NCI-H2196 treated with DMSO at 0.1 percent for 48 hours (cell line): ENCODE measurements around the gene IGSF9.

Experiments used
- DNase-seq: peaks from one replicate; lab custom pipeline; 2025; ENCODE audit not compliant: unreplicated experiment; lab: John Stamatoyannopoulos, UW

Gene IGSF9

GRCh38 chr1:159877695-159878444 is 67.5 kb downstream of the IGSF9 start:
- DNase-seq, result peak; percentile 22
